H9 (cell line): Measurements from ENCODE around the gene BIVM. TPM values are rescaled to one million over a fixed set of nuclear protein-coding genes. Genes with fewer than 3 reads are reported as not detected.

Source experiments
- DNase-seq: peaks from one replicate; pipeline ENCODE4 v3.0.0-alpha.2; 2017
- H2AFZ ChIP-seq: one replicate; pipeline ENCODE4 v1.6.1; 2013; ENCODE audit warnings: mild to moderate bottlenecking, low read length, control low read depth, moderate library complexity
- H2AK5ac ChIP-seq: 2 replicates; pipeline ENCODE4 v1.6.1; 2013; ENCODE audit warnings: low read length, control low read depth, mixed read lengths; ENCODE audit not compliant: insufficient read length
- H2BK120ac ChIP-seq: one replicate; pipeline ENCODE4 v1.6.1; 2013; ENCODE audit warnings: low read depth, mild to moderate bottlenecking, low read length, control low read depth, inconsistent platforms; ENCODE audit not compliant: poor library complexity, severe bottlenecking
- H2BK12ac ChIP-seq: 2 replicates; pipeline ENCODE4 v1.6.1; 2013; ENCODE audit warnings: low read length, control low read depth, mixed read lengths, low read depth; ENCODE audit not compliant: insufficient read length
- H2BK15ac ChIP-seq: 2 replicates; pipeline ENCODE4 v1.6.1; 2013; ENCODE audit warnings: low read depth, low read length, control low read depth
- H2BK20ac ChIP-seq: one replicate; pipeline ENCODE4 v1.6.1; 2013; ENCODE audit warnings: low read depth, mild to moderate bottlenecking, low read length, control low read depth, inconsistent platforms; ENCODE audit not compliant: poor library complexity, severe bottlenecking
- H2BK5ac ChIP-seq: 2 replicates; pipeline ENCODE4 v1.6.1; 2013; ENCODE audit warnings: low read length, control low read depth, mixed read lengths; ENCODE audit not compliant: insufficient read length
- H3K14ac ChIP-seq: 2 replicates; pipeline ENCODE4 v1.6.1; 2013; ENCODE audit warnings: low read length, control low read depth; ENCODE audit not compliant: insufficient read depth
- H3K18ac ChIP-seq: 2 replicates; pipeline ENCODE4 v1.6.1; 2013; ENCODE audit warnings: low read depth, mild to moderate bottlenecking, mixed read lengths, low read length, control low read depth; ENCODE audit not compliant: insufficient read length
- H3K23ac ChIP-seq: 2 replicates; pipeline ENCODE4 v1.6.1; 2013; ENCODE audit warnings: low read length, control low read depth, mixed read lengths, low read depth; ENCODE audit not compliant: insufficient read length
- H3K23me2 ChIP-seq: 2 replicates; pipeline ENCODE4 v1.6.1; 2013; ENCODE audit warnings: low read depth, mild to moderate bottlenecking, mixed read lengths, low read length, control low read depth; ENCODE audit not compliant: insufficient read length, poor library complexity, severe bottlenecking
- H3K27ac ChIP-seq: 2 replicates; pipeline ENCODE4 v1.5.1; 2013; ENCODE audit warnings: low read length, control low read depth, mixed read lengths, low read depth; ENCODE audit not compliant: insufficient read length
- H3K27me3 ChIP-seq: 2 replicates; pipeline ENCODE4 v1.6.1; 2013; ENCODE audit warnings: low read length, control low read depth, inconsistent platforms; ENCODE audit not compliant: insufficient read depth
- H3K4ac ChIP-seq: 2 replicates; pipeline ENCODE4 v1.6.1; 2013; ENCODE audit warnings: low read depth, mild to moderate bottlenecking, control low read depth, inconsistent platforms, low read length, moderate library complexity
- H3K4me1 ChIP-seq: 2 replicates; pipeline ENCODE4 v1.6.1; 2013; ENCODE audit warnings: low read length, control low read depth, inconsistent platforms; ENCODE audit not compliant: insufficient read depth
- H3K4me2 ChIP-seq: 2 replicates; pipeline ENCODE4 v1.6.1; 2013; ENCODE audit warnings: low read length, control low read depth, mixed read lengths; ENCODE audit not compliant: insufficient read length, insufficient read depth
- H3K56ac ChIP-seq: 2 replicates; pipeline ENCODE4 v1.6.1; 2013; ENCODE audit warnings: low read depth, mild to moderate bottlenecking, mixed read lengths, low read length, control low read depth; ENCODE audit not compliant: insufficient read length
- H3K79me1 ChIP-seq: 2 replicates; pipeline ENCODE4 v1.6.1; 2013; ENCODE audit warnings: low read depth, mild to moderate bottlenecking, moderate library complexity, low read length, control low read depth, inconsistent platforms; ENCODE audit not compliant: insufficient read depth, poor library complexity, severe bottlenecking
- H3K79me2 ChIP-seq: 2 replicates; pipeline ENCODE4 v1.6.1; 2013; ENCODE audit warnings: low read length, control low read depth, inconsistent platforms; ENCODE audit not compliant: insufficient read depth
- H3K9ac ChIP-seq: 2 replicates; pipeline ENCODE4 v1.6.1; 2013; ENCODE audit warnings: low read length, control low read depth, mixed read lengths; ENCODE audit not compliant: insufficient read length; ENCODE audit errors: extremely low read depth
- H3K9me3 ChIP-seq: one replicate; pipeline ENCODE4 v1.6.1; 2013; ENCODE audit warnings: low read depth, low read length, inconsistent platforms; ENCODE audit not compliant: control insufficient read depth
- H3T11ph ChIP-seq: one replicate; pipeline ENCODE4 v1.6.1; 2013; ENCODE audit warnings: mild to moderate bottlenecking, low read length, control low read depth, inconsistent platforms
- H4K20me1 ChIP-seq: one replicate; pipeline ENCODE4 v1.6.1; 2013; ENCODE audit not compliant: control insufficient read depth, insufficient read length, insufficient read depth
- H4K5ac ChIP-seq: 2 replicates; pipeline ENCODE4 v1.6.1; 2013; ENCODE audit warnings: low read depth, mild to moderate bottlenecking, mixed read lengths, low read length, control low read depth; ENCODE audit not compliant: insufficient read length
- H4K8ac ChIP-seq: replicated peaks from 2 replicates; pipeline ENCODE4 v1.6.1; 2013; ENCODE audit warnings: low read length, control low read depth, mixed read lengths, low read depth; ENCODE audit not compliant: insufficient read length
- H4K91ac ChIP-seq: 2 replicates; pipeline ENCODE4 v1.6.1; 2013; ENCODE audit warnings: low read depth, mild to moderate bottlenecking, moderate library complexity, mixed read lengths, low read length, control low read depth; ENCODE audit not compliant: insufficient read length
- H3K27ac Mint-ChIP-seq, 3 experiments: 2 replicates in 2 of 3; 3 replicates in 1 of 3; pipeline ENCODE4 v1.8.0; 2020 to 2021; ENCODE audit warnings: mixed read lengths in 3 of 3, mild to moderate bottlenecking in 1 of 3, moderate library complexity in 1 of 3
- H3K27me3 Mint-ChIP-seq: 2 replicates; pipeline ENCODE4 v1.8.0; 2021; ENCODE audit warnings: low read depth, mild to moderate bottlenecking, moderate library complexity, mixed read lengths
- H3K36me3 Mint-ChIP-seq, 3 experiments: 2 replicates in 2 of 3; 3 replicates in 1 of 3; pipeline ENCODE4 v1.8.0; 2020 to 2021; ENCODE audit warnings: low read depth in 3 of 3, mixed read lengths in 3 of 3; ENCODE audit not compliant: insufficient read depth in 1 of 3
- H3K4me1 Mint-ChIP-seq, 2 experiments: 2 replicates each; pipeline ENCODE4 v1.8.0; 2020; ENCODE audit warnings: mixed read lengths in 2 of 2
- H3K4me3 Mint-ChIP-seq, 2 experiments: 2 replicates in 1 of 2; 3 replicates in 1 of 2; pipeline ENCODE4 v1.8.0; 2020 to 2021; ENCODE audit warnings: mild to moderate bottlenecking in 2 of 2, mixed read lengths in 2 of 2, moderate library complexity in 1 of 2
- H3K9me3 Mint-ChIP-seq, 2 experiments: 2 replicates in 1 of 2; 3 replicates in 1 of 2; pipeline ENCODE4 v1.8.0; 2020; ENCODE audit warnings: mild to moderate bottlenecking in 2 of 2, mixed read lengths in 2 of 2, moderate library complexity in 1 of 2
- CTCF ChIP-seq: fragments of 200-600 bp; sonication (generic); conservative IDR thresholded peaks from 3 replicates; pipeline ENCODE4 v1.8.0; 2021; ENCODE audit warnings: antibody characterized with exemption, mild to moderate bottlenecking
- WGBS: extraction: QIAGEN DNeasy Blood & Tissue Kit; methylation state at CpG from one replicate; pipeline ENCODE4 v1.1.7; 2013; ENCODE audit warnings: missing lambda C conversion rate, low lambda C conversion rate, mixed read lengths; ENCODE audit not compliant: insufficient read length; ENCODE audit errors: extremely low coverage; 5-methylcytosine and 5-hydroxymethylcytosine counted together
- total RNA-seq: library from RNA; stranded (reverse); gene quantifications from 2 replicates; pipeline ENCODE4 v1.2.1, GENCODE V29; 2021

BIVM gene
- total RNA-seq, 1 experiment from 2014 or later = 9.0 TPM

GRCh38 chr13:102761071-102761470, 37.8 kb upstream of the BIVM start:
- Histone ChIP-seq H3K23ac (no peak overlapping the region), H3K4me2 (no peak overlapping the region), H2AK5ac (no peak overlapping the region), H3T11ph (no peak overlapping the region), H3K27ac (no peak overlapping the region), H3K18ac (no peak overlapping the region), H3K4ac (no peak overlapping the region), H3K9me3 (no peaks in the 10 kb centered on the region), H2BK15ac (no peak overlapping the region), H3K56ac (no peak overlapping the region), H2BK12ac (no peak overlapping the region), H2BK5ac (no peak overlapping the region), H3K79me2 (no peaks in the 10 kb centered on the region), H4K20me1 (no peaks in the 10 kb centered on the region), H2AFZ (no peak overlapping the region), H3K9ac (no peak overlapping the region), H4K91ac (no peak overlapping the region), H3K27me3 (no peaks in the 10 kb centered on the region), H4K8ac (no peak overlapping the region), H3K79me1 (no peaks in the 10 kb centered on the region), H2BK120ac (no peak overlapping the region), H3K14ac (no peak overlapping the region), H3K23me2 (no peaks in the 10 kb centered on the region), H3K4me1 (no peaks in the 10 kb centered on the region), H4K5ac (no peak overlapping the region), H2BK20ac (no peak overlapping the region)
- no CpG with 5 or more reads among the region's 1 CpG for WGBS
- H3K27ac Mint-ChIP-seq = no peak overlapping the region; a peak in 1 of 7 replicates
- peaks cover 6% of the 10 kb centered on the region in 2 experiments for H3K4me1 Mint-ChIP-seq
- H3K36me3 Mint-ChIP-seq = no peaks in the 10 kb centered on the region
- H3K4me3 Mint-ChIP-seq = no peak overlapping the region
- H3K27me3 Mint-ChIP-seq = no peaks in the 10 kb centered on the region
- H3K9me3 Mint-ChIP-seq = no peaks in the 10 kb centered on the region
- TF ChIP-seq CTCF = no peak
- no peak for DNase-seq
